LNCaP clone FGC (cell line): ENCODE results near the gene MYRIP.

Source experiments
- DNase-seq: peaks from one replicate; pipeline ENCODE4 v3.0.0-alpha.2; 2011; ENCODE audit warnings: low read depth
- H3K4me3 ChIP-seq: 2 replicates; pipeline ENCODE4 v1.5.1; 2011; ENCODE audit warnings: mild to moderate bottlenecking, low read depth, low read length, control low read depth
- TF ChIP-seq, protein P1 (sequence below): IDR thresholded peaks from 2 replicates; pipeline ENCODE4 v1.5.1; 2012; ENCODE audit warnings: mild to moderate bottlenecking; ENCODE audit not compliant: control insufficient read depth, insufficient read depth; ENCODE audit errors: extremely low read depth

MYRIP gene

GRCh38 chr3:39982665-39983357, 173.4 kb downstream of the MYRIP start:
- TF ChIP-seq, protein P1, sequence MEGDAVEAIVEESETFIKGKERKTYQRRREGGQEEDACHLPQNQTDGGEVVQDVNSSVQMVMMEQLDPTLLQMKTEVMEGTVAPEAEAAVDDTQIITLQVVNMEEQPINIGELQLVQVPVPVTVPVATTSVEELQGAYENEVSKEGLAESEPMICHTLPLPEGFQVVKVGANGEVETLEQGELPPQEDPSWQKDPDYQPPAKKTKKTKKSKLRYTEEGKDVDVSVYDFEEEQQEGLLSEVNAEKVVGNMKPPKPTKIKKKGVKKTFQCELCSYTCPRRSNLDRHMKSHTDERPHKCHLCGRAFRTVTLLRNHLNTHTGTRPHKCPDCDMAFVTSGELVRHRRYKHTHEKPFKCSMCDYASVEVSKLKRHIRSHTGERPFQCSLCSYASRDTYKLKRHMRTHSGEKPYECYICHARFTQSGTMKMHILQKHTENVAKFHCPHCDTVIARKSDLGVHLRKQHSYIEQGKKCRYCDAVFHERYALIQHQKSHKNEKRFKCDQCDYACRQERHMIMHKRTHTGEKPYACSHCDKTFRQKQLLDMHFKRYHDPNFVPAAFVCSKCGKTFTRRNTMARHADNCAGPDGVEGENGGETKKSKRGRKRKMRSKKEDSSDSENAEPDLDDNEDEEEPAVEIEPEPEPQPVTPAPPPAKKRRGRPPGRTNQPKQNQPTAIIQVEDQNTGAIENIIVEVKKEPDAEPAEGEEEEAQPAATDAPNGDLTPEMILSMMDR, result no peak
- DNase-seq, result peak; percentile 80
- H3K4me3 ChIP-seq, result no peak overlapping the region; the same call in 1 of the 2 replicates

DNA sequence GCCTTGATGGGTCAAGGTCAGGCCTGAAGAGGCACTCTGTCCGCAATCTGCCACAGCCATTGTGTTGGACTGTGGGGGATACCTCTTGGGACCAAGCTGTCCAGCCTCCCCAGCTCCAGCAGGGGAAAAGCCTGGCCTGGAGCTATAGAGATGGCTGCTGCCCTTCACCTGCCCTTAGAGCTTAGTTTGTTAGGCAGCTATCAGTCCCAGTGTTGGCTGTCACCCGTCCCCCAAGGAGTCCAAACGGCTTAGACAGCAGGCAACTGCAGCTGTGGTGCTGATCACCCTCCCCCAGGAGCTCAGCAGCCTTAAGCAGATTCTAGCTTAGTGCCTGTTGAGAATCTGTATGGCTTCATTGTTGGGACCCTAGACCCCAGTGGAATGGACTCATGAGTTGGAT, 180.3 kb downstream of the MYRIP start:
- TF ChIP-seq, protein P1, result no peak
- DNase-seq, result no peak
- H3K4me3 ChIP-seq, result no peak overlapping the region

- DNase-seq, result peak; percentile 38
- TF ChIP-seq, protein P1, result peak; percentile 83
- H3K4me3 ChIP-seq, result no peak overlapping the region
Observed at GRCh38 chr3:39990532-39990931, 181.1 kb downstream of the MYRIP start.

DNA sequence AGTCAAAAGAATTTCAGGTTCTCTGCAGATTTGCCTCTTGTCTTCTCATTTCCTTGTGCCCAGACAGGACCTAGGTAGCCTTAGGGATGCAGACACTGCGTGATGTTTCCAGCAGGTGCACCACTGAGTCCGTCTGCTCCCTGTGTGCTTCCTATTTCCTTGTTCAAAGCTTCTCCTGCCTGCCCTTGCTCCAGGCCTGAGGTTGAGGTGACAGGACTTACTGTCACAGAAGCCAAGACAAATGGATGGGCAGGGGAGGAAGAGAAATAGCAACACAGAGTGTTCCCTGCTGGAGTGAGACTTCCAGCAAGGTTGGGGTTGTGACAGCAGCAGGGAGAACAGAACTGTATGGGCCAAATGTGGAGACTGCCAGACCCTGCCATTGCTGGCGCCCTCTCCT, 199.4 kb downstream of the MYRIP start:
- no peak for DNase-seq
- no peak overlapping the region for H3K4me3 ChIP-seq
- TF ChIP-seq, protein P1, result no peak

- no peak for DNase-seq
- TF ChIP-seq, protein P1, result no peak
- no peak overlapping the region for H3K4me3 ChIP-seq
Observed at GRCh38 chr3:40009991-40010390, 200.6 kb downstream of the MYRIP start.

- TF ChIP-seq, protein P1, result no peak
- DNase-seq, result no peak
- H3K4me3 ChIP-seq, result no peak overlapping the region
Observed at GRCh38 chr3:40012381-40012780, 203.0 kb downstream of the MYRIP start.

DNA sequence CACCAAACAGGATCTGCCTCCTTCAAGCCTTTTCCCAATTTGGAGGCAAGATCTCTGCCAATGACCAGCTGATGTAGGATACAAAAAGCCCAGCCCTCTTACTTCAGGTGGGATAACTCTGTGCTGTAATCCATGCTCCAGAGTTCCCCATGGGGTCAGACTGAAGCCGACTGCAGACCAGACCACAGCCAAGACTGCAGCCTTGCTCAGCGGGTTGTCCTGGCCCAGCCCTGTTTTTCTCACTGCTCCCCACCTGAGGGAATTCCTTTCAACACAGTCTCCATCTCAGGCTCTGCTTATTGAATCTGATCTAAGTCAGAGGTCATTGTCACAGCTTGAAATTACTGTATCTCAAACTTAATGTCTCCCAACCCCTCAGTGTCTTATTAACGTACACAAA, 207.0 kb downstream of the MYRIP start:
- no peak overlapping the region for H3K4me3 ChIP-seq
- TF ChIP-seq, protein P1, result no peak
- DNase-seq, result no peak
